Right lobe of liver (tissue), 4 donors: ENCODE data around the gene PLCB1.

Experiments used
- POLR2A ChIP-seq: fragments of 450-650 bp; IDR thresholded peaks from one replicate; pipeline ENCODE4 v1.6.1; 2017; ENCODE audit warnings: antibody characterized with exemption, mild to moderate bottlenecking
- TF ChIP-seq, protein P1 (sequence below), 4 donors: fragments of 200-600 bp in 3 of 4; fragments of 450-650 bp in 1 of 4; IDR thresholded peaks; one replicate each; pipeline versions ENCODE4 v1.5.1 to v1.8.0; 2016 to 2022; ENCODE audit warnings: antibody characterized with exemption in 4 of 4, mild to moderate bottlenecking in 2 of 4
- donor health status: DM: no; HTN: no; CAD: no.
- donor health status: DM: no; HTN: no; CAD: no.
- donor health status: DM: no; HTN: yes; CAD: no.

DNA sequence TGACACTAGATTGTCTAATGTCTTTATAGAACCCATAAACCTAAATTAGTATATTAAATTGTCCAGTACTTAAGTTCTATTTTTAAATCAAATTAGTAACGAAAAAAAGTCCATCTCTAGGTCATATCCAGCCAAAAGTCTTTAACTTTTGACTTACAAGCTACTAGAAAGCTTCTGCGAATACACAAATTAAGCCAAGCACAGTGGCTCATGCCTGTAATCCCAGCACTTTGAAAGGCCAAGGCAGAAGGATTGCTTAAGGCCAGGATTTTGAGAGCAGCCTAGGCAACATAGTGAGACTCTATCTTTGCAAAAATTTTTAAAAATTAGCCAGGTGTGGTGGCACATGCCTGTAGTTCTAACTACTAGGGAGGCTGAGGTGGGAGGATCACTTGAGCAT is 516.4 kb downstream of the PLCB1 start:
- TF ChIP-seq, protein P1, sequence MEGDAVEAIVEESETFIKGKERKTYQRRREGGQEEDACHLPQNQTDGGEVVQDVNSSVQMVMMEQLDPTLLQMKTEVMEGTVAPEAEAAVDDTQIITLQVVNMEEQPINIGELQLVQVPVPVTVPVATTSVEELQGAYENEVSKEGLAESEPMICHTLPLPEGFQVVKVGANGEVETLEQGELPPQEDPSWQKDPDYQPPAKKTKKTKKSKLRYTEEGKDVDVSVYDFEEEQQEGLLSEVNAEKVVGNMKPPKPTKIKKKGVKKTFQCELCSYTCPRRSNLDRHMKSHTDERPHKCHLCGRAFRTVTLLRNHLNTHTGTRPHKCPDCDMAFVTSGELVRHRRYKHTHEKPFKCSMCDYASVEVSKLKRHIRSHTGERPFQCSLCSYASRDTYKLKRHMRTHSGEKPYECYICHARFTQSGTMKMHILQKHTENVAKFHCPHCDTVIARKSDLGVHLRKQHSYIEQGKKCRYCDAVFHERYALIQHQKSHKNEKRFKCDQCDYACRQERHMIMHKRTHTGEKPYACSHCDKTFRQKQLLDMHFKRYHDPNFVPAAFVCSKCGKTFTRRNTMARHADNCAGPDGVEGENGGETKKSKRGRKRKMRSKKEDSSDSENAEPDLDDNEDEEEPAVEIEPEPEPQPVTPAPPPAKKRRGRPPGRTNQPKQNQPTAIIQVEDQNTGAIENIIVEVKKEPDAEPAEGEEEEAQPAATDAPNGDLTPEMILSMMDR (IDR thresholded peaks at IDR 0.05): no peak
- TF ChIP-seq POLR2A: no peak
